Caco-2 (cell line): ENCODE measurements around the gene CAMKMT. TPM values are rescaled to one million over a fixed set of nuclear protein-coding genes. Genes with fewer than 3 reads are reported as not detected.

Experiments
- BruUV-seq: library from RNA; stranded (reverse); fragments of 400-500 nt; replicated peaks from 2 replicates; lab custom pipeline; 2021; lab: Mats Ljungman, UMichigan
- CTCF ChIA-PET: fragments of 300-600 bp; sonication (Branson Sonifier 250); formaldehyde crosslinking; loops from one replicate; lab custom pipeline; 2022; ENCODE audit warnings: antibody characterized with exemption; lab: Charles Lee
- POLR2A ChIA-PET: fragments of 300-600 bp; sonication (Branson Sonifier 250); formaldehyde crosslinking; loops from one replicate; lab custom pipeline; 2022; ENCODE audit warnings: antibody characterized with exemption; lab: Charles Lee
- DNase-seq, 2 experiments: peaks; one replicate each; pipeline versions ENCODE4 v3.0.0 to v3.0.0-alpha.2; 2020 to 2022
- H3K27me3 ChIP-seq: replicated peaks from 2 replicates; pipeline ENCODE4 v1.6.0; 2011; ENCODE audit warnings: low read length; ENCODE audit not compliant: control insufficient read depth, insufficient read depth
- H3K36me3 ChIP-seq: 2 replicates; pipeline ENCODE4 v1.5.1; 2011; ENCODE audit warnings: low read length; ENCODE audit not compliant: control insufficient read depth, insufficient read depth
- H3K4me1 ChIP-seq: fragments of 250-450 bp; sonication (Bioruptor Pico); 2 replicates; pipeline ENCODE4 v1.5.1; 2020; ENCODE audit warnings: mild to moderate bottlenecking
- H3K4me3 ChIP-seq: 2 replicates; pipeline ENCODE4 v1.5.1; 2011; ENCODE audit warnings: low read depth, mild to moderate bottlenecking, control low read depth, low read length
- H3K9me3 ChIP-seq: fragments of 250-450 bp; sonication (Bioruptor Pico); 2 replicates; pipeline ENCODE4 v1.5.1; 2020; ENCODE audit warnings: mild to moderate bottlenecking, moderate library complexity
- H3K27ac Mint-ChIP-seq: one replicate; pipeline ENCODE4 v1.8.0; 2022; ENCODE audit warnings: mixed read lengths; ENCODE audit not compliant: unreplicated experiment
- H3K27me3 Mint-ChIP-seq: one replicate; pipeline ENCODE4 v1.8.0; 2022; ENCODE audit warnings: mixed read lengths; ENCODE audit not compliant: insufficient read depth, unreplicated experiment
- H3K36me3 Mint-ChIP-seq: one replicate; pipeline ENCODE4 v1.8.0; 2022; ENCODE audit warnings: mild to moderate bottlenecking, mixed read lengths; ENCODE audit not compliant: insufficient read depth, unreplicated experiment
- H3K4me1 Mint-ChIP-seq: one replicate; pipeline ENCODE4 v1.8.0; 2022; ENCODE audit warnings: low read depth, mixed read lengths; ENCODE audit not compliant: unreplicated experiment
- H3K4me3 Mint-ChIP-seq: one replicate; pipeline ENCODE4 v1.8.0; 2022; ENCODE audit warnings: mild to moderate bottlenecking, moderate library complexity, mixed read lengths; ENCODE audit not compliant: unreplicated experiment
- H3K9me3 Mint-ChIP-seq: one replicate; pipeline ENCODE4 v1.8.0; 2022; ENCODE audit warnings: mixed read lengths; ENCODE audit not compliant: unreplicated experiment
- intact Hi-C: fragments of 100-400 bp; cut with micrococcal nuclease; formaldehyde crosslinking; loops from one replicate; pipeline ENCODE4 v1.10.0; 2022; ENCODE audit not compliant: unreplicated experiment
- total RNA-seq: library from RNA; stranded (reverse); gene quantifications from 2 replicates; pipeline ENCODE4 v1.2.3, GENCODE V29; 2022
- TF ChIP-seq, protein P1 (sequence below), 2 experiments: fragments of 200-600 bp in 1 of 2; IDR thresholded peaks; 1 replicate in 1 of 2; 2 replicates in 1 of 2; pipeline versions ENCODE4 v1.5.1 to v1.8.0; 2011 to 2022; ENCODE audit warnings: antibody characterized with exemption in 1 of 2, control low read depth in 1 of 2, inconsistent platforms in 1 of 2, low read depth in 1 of 2, low read length in 1 of 2, mild to moderate bottlenecking in 1 of 2, moderate library complexity in 1 of 2; ENCODE audit not compliant: insufficient read depth in 1 of 2, severe bottlenecking in 1 of 2, unreplicated experiment in 1 of 2

Gene CAMKMT
- total RNA-seq, 1 experiment from 2014 or later: 25.2 TPM

DNA sequence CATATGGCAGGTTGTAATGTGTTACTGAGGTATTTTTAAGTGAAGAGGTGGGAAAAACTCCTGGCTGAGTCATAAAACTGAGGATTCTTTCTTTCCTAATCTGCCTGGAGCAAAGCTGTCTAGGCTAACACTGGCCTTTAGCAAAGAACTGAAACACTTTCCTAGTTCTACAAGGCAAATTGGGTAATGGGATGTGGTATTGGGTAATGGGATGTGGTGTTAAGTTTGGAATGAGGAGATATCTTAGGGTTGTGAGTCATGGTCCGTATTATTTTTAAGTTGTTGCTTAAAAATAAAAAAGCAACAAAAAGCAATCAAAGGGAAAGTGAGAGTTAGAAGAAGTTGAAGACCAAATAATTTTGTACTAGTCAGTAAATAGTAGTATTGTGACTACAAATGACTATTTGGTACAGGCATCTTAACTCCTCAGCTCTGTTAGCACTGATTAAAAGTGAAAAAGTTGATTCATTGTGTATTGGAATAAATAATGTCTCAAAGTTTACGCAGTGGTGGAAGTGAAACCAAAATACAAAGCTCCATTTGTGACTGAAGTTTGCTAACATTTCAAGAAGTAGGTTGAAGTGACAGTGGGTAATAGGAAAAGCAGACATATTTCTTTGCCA lies 216.8 kb downstream of the CAMKMT start:
- Histone ChIP-seq H3K4me3 (no peak overlapping the region), H3K4me1 (peaks cover 77% of the 10 kb centered on the region), H3K36me3 (no peaks in the 10 kb centered on the region), H3K9me3 (no peaks in the 10 kb centered on the region), H3K27me3 (no peaks in the 10 kb centered on the region)
- Mint-ChIP-seq H3K36me3 (peaks cover 7% of the 10 kb centered on the region), H3K4me3 (no peak overlapping the region), H3K27ac (peak overlapping the region; percentile 74), H3K9me3 (no peaks in the 10 kb centered on the region), H3K27me3 (no peaks in the 10 kb centered on the region), H3K4me1 (peaks cover 53% of the 10 kb centered on the region)
- DNase-seq: no peak
- POLR2A ChIA-PET: interaction anchor here (0.7 to 1.0 kb wide), 2 partner anchors 12 to 44 kb away, joined by 3 to 5 read pairs; no protein-coding TSS in a partner anchor
- CTCF ChIA-PET: interaction anchor here (1.1 kb wide), 1 partner anchor 99 kb away, joined by 6 read pairs; no protein-coding TSS in a partner anchor
- intact Hi-C loops: no loop called here
- TF ChIP-seq, protein P1, sequence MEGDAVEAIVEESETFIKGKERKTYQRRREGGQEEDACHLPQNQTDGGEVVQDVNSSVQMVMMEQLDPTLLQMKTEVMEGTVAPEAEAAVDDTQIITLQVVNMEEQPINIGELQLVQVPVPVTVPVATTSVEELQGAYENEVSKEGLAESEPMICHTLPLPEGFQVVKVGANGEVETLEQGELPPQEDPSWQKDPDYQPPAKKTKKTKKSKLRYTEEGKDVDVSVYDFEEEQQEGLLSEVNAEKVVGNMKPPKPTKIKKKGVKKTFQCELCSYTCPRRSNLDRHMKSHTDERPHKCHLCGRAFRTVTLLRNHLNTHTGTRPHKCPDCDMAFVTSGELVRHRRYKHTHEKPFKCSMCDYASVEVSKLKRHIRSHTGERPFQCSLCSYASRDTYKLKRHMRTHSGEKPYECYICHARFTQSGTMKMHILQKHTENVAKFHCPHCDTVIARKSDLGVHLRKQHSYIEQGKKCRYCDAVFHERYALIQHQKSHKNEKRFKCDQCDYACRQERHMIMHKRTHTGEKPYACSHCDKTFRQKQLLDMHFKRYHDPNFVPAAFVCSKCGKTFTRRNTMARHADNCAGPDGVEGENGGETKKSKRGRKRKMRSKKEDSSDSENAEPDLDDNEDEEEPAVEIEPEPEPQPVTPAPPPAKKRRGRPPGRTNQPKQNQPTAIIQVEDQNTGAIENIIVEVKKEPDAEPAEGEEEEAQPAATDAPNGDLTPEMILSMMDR (IDR thresholded peaks at IDR 0.05; ENCODE audit: insufficient read depth in 1 of 2, low read depth in 1 of 2, low read length in 1 of 2, severe bottlenecking in 1 of 2, unreplicated experiment in 1 of 2): no peak
- no TSS peak for BruUV-seq

DNA sequence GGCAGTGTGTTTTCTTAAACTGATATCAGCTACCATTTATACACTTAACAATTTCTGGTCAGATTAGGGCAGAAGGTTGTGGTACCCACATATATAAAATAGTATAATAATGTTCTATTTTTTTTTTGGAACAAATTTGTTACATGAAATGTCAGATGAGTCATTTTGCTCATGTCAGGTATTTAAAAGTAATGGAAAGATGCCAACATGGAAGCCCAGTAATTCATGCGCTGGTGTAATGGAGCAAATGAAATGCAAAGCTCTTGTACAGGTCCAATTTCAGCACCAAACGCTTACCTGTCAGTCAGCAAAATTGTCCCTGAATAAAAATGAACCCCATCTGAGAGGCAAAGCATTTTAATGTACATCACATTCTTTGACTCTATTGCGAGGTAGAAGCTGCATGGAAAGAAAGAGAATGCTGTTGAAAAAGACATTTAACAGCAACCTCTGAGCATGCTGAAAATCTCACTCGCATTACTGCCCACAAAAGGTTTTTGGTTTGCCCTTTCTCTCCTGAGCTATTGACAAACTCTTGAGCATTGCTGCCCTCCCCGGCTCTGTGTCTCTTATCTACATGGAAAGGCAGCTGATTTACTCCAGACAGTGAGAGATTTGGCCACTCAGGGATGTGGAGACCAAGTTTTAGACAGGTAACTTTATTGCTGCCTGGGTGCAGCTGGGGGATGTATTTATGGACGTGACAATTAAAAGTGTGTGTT lies 217.5 kb downstream of the CAMKMT start:
- no peaks in the 10 kb centered on the region for H3K27me3 Mint-ChIP-seq
- intact Hi-C loops: no loop called here
- no peaks in the 10 kb centered on the region for H3K9me3 Mint-ChIP-seq
- peaks cover 47% of the 10 kb centered on the region for H3K4me1 Mint-ChIP-seq
- peaks cover 2% of the 10 kb centered on the region for H3K36me3 Mint-ChIP-seq
- H3K9me3 ChIP-seq: no peaks in the 10 kb centered on the region
- no peaks in the 10 kb centered on the region for H3K36me3 ChIP-seq
- no peak for DNase-seq
- ChIA-PET POLR2A (interaction anchor here (0.7 to 1.0 kb wide), 2 partner anchors 12 to 44 kb away, joined by 3 to 5 read pairs; no protein-coding TSS in a partner anchor), CTCF (interaction anchor here (1.1 kb wide), 1 partner anchor 100 kb away, joined by 6 read pairs; no protein-coding TSS in a partner anchor)
- H3K27ac Mint-ChIP-seq: peak overlapping the region; percentile 54
- H3K4me3 Mint-ChIP-seq: no peak overlapping the region
- H3K4me1 ChIP-seq: peaks cover 77% of the 10 kb centered on the region
- TF ChIP-seq, protein P1 (IDR thresholded peaks at IDR 0.05; ENCODE audit: insufficient read depth in 1 of 2, low read depth in 1 of 2, low read length in 1 of 2, severe bottlenecking in 1 of 2, unreplicated experiment in 1 of 2): no peak
- BruUV-seq: no TSS peak
- no peak overlapping the region for H3K4me3 ChIP-seq
- no peaks in the 10 kb centered on the region for H3K27me3 ChIP-seq

DNA sequence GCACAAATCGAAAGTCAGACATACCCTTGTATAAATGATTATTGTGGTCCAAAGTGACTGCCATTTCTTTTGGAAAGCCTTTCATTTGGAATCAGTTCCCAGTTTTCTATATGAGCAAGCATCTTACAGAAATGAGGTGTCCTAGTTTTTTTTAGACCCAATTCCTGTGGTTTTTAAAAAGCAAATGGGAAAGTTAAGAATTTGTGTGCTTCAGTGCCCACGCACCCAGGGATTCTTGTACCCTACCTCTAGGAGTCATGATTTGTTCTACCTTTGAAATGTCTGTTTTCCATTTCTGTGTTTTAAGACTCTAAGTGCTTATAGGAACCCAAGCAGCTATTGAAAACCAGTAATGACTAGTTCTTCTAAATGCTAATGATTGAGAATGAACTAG lies 218.1 kb downstream of the CAMKMT start:
- CTCF ChIA-PET: no interaction called here
- TF ChIP-seq, protein P1 (IDR thresholded peaks at IDR 0.05; ENCODE audit: insufficient read depth in 1 of 2, low read depth in 1 of 2, low read length in 1 of 2, severe bottlenecking in 1 of 2, unreplicated experiment in 1 of 2): no peak

More for the DNA sequence above, 218.1 kb downstream of the CAMKMT start:
- Histone ChIP-seq H3K9me3 (no peaks in the 10 kb centered on the region), H3K27me3 (no peaks in the 10 kb centered on the region), H3K4me1 (peaks cover 77% of the 10 kb centered on the region), H3K4me3 (no peak overlapping the region), H3K36me3 (no peaks in the 10 kb centered on the region)
- Mint-ChIP-seq H3K4me3 (no peak overlapping the region), H3K9me3 (no peaks in the 10 kb centered on the region), H3K27ac (peak overlapping the region; percentile 54), H3K27me3 (no peaks in the 10 kb centered on the region), H3K36me3 (no peaks in the 10 kb centered on the region), H3K4me1 (peaks cover 46% of the 10 kb centered on the region)
- intact Hi-C loops: no loop called here
- POLR2A ChIA-PET: no interaction called here
- DNase-seq: no peak
- no TSS peak for BruUV-seq
